ENCODE data around the gene PCNX4. TPM values are rescaled to one million over a fixed set of nuclear protein-coding genes. Genes with fewer than 3 reads are reported as not detected.

PCNX4 gene
- total RNA-seq, 1 experiment from 2014 or later = 35.5 TPM

DNA sequence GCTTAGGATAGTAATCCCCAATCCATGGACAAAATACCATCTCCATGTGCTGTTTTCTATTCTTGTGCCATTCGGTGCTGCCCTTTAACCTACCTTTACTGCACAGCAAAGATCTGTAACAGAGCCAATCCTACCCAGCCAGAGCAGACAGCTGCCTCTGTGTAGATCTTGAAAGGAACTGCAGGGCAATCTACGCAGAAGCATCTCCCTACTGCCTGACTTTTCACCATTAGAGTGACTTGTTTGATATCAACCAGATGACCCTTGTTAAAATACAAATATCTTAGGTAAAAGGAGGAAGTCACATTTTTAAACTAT is 123.4 kb downstream of the PCNX4 start:
- H3K27me3 ChIP-seq (ENCODE audit: control insufficient read depth, insufficient read depth, low read length) = no peaks in the 10 kb centered on the region
- H3K36me3 ChIP-seq (replicated peaks; ENCODE audit: control insufficient read depth, insufficient read depth, low read length) = no peaks in the 10 kb centered on the region
- no peak overlapping the region for H3K4me3 ChIP-seq (ENCODE audit: insufficient read depth, low read depth, low read length)
- no peak for DNase-seq

DNA sequence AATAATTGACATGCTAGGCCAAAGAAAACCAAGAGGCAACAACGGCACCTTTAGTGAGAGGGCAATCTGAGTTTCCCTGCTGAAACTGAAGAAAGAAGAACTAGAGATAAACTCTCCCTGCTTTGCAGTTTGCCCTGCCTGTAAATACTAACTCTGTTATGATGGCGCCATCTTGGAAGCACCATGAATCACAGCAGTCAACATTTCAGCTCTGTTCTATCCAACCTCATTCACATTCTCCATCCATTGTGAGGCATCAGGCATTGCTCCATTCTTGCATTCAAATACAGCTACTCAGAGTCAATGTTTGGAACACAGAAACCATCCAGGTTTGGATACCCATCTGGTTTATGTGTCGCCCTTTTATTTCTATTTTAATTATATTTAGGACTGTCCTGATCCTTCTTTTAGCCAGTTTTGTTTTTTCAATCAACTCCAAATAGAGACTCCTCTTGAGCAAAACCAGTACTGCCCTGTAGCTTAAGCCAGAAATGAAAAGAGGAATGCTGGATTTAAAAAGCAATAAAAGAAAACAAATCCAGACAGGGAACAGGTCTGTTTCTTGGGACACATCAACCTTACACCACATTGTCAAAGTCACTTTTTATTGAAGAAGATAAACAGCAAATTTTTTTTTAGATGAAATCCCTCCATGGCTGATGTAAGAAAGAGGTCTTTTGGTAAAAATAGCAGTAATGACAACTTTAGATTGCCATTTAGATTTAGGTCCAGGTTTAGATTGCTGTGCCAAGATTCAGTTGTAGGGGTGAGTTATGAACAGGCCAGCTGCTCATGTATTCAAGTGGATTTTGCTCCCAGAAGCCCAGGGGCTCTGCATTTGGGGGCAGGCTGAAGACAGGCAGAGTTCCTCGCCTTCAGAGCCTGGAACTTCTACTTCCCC is 124.0 kb downstream of the PCNX4 start:
- Histone ChIP-seq H3K4me3 (ENCODE audit: insufficient read depth, low read depth, low read length) (no peak overlapping the region), H3K36me3 (replicated peaks; ENCODE audit: control insufficient read depth, insufficient read depth, low read length) (no peaks in the 10 kb centered on the region), H3K27me3 (ENCODE audit: control insufficient read depth, insufficient read depth, low read length) (no peaks in the 10 kb centered on the region)
- DNase-seq = no peak

DNA sequence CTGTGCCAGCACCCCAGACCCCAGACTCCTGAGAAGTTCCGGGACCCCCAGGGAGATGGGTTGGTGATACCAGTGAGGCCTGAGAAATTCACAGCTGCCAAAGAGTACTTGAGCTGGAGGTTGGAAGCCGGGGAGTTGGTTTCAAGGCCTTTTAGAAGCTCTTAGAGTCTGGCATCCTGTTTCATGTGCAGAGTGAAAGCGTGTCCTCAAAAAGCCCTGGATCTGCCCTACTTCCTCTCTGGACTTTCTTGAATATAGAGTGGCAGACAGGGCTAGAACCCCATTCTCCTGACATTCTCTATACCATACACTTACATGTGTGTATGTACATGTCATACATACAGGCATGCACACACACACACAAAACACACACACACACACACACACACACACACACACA is 126.0 kb downstream of the PCNX4 start:
- Histone ChIP-seq H3K27me3 (ENCODE audit: control insufficient read depth, insufficient read depth, low read length) (no peaks in the 10 kb centered on the region), H3K36me3 (replicated peaks; ENCODE audit: control insufficient read depth, insufficient read depth, low read length) (no peaks in the 10 kb centered on the region), H3K4me3 (ENCODE audit: insufficient read depth, low read depth, low read length) (no peak overlapping the region)
- DNase-seq = no peak

Other genes with a start within 250 kb of the PCNX4 start
- gene RTN1, start 221.1 kb upstream of the PCNX4 start, total RNA-seq (2014; rRNA removed; shearing (Covaris generic)) = 0.42 and 3.7 TPM in 2 replicates
- gene LRRC9, start 171.8 kb upstream of the PCNX4 start, total RNA-seq (2014; rRNA removed; shearing (Covaris generic)) = 0.30 and 0.38 TPM in 2 replicates
- 24.0 and 40.0 TPM in 2 replicates for gene DHRS7, start 73.5 kb downstream of the PCNX4 start, total RNA-seq (2014; rRNA removed; shearing (Covaris generic))
- gene PPM1A, start 157.3 kb downstream of the PCNX4 start, total RNA-seq (2014; rRNA removed; shearing (Covaris generic)) = 16.9 and 21.6 TPM in 2 replicates

Measured in H7 (cell line).